Calu3 (cell line): ENCODE data around the gene TRDN. TPM values are rescaled to one million over a fixed set of nuclear protein-coding genes. Genes with fewer than 3 reads are reported as not detected.

Source experiments
- BruUV-seq: library from RNA; stranded (reverse); fragments of 400-500 nt; replicated peaks from 2 replicates; lab custom pipeline; 2021; lab: Mats Ljungman, UMichigan
- CTCF ChIA-PET: fragments of 300-600 bp; sonication (Branson Sonifier 250); formaldehyde crosslinking; loops from one replicate; lab custom pipeline; 2022; ENCODE audit warnings: antibody characterized with exemption; lab: Charles Lee
- DNase-seq: peaks from one replicate; pipeline ENCODE4 v3.0.0; 2022
- H3K27ac Mint-ChIP-seq: one replicate; pipeline ENCODE4 v1.8.0; 2022; ENCODE audit warnings: mixed read lengths; ENCODE audit not compliant: unreplicated experiment
- H3K27me3 Mint-ChIP-seq: one replicate; pipeline ENCODE4 v1.8.0; 2022; ENCODE audit warnings: mixed read lengths; ENCODE audit not compliant: unreplicated experiment
- H3K36me3 Mint-ChIP-seq: one replicate; pipeline ENCODE4 v1.8.0; 2022; ENCODE audit warnings: mild to moderate bottlenecking, moderate library complexity, mixed read lengths; ENCODE audit not compliant: insufficient read depth, unreplicated experiment
- H3K4me1 Mint-ChIP-seq: one replicate; pipeline ENCODE4 v1.8.0; 2022; ENCODE audit warnings: mild to moderate bottlenecking, low read depth, mixed read lengths; ENCODE audit not compliant: unreplicated experiment
- H3K4me3 Mint-ChIP-seq: one replicate; pipeline ENCODE4 v1.8.0; 2022; ENCODE audit warnings: mild to moderate bottlenecking, low read depth, moderate library complexity, mixed read lengths; ENCODE audit not compliant: unreplicated experiment
- H3K9me3 Mint-ChIP-seq: one replicate; pipeline ENCODE4 v1.8.0; 2022; ENCODE audit warnings: low read depth, mixed read lengths; ENCODE audit not compliant: unreplicated experiment
- CTCF ChIP-seq: fragments of 200-600 bp; IDR thresholded peaks from one replicate; pipeline ENCODE4 v1.8.0; 2022; ENCODE audit warnings: antibody characterized with exemption; ENCODE audit not compliant: unreplicated experiment
- intact Hi-C: fragments of 100-400 bp; cut with micrococcal nuclease; formaldehyde crosslinking; loops from one replicate; pipeline ENCODE4 v1.10.0; 2022; ENCODE audit not compliant: unreplicated experiment
- total RNA-seq: library from RNA; stranded (reverse); gene quantifications from 2 replicates; pipeline ENCODE4 v1.2.3, GENCODE V29; 2022

Gene TRDN
- total RNA-seq, 1 experiment from 2014 or later, result not detected

- intact Hi-C loops, result no loop called here
- BruUV-seq, result no TSS peak
- Mint-ChIP-seq H3K4me1 (no peaks in the 10 kb centered on the region), H3K36me3 (no peaks in the 10 kb centered on the region), H3K27ac (no peak overlapping the region), H3K4me3 (no peak overlapping the region), H3K9me3 (no peaks in the 10 kb centered on the region), H3K27me3 (no peaks in the 10 kb centered on the region)
- no peak for TF ChIP-seq CTCF
- CTCF ChIA-PET, result no interaction called here
- no peak for DNase-seq
Observed at GRCh38 chr6:123580331-123580730, 56.4 kb downstream of the TRDN start.

GRCh38 chr6:123575188-123575587 is 61.6 kb downstream of the TRDN start:
- intact Hi-C loops, result no loop called here
- H3K27me3 Mint-ChIP-seq, result no peaks in the 10 kb centered on the region
- no peak for TF ChIP-seq CTCF
- H3K27ac Mint-ChIP-seq, result no peak overlapping the region
- DNase-seq, result no peak
- BruUV-seq, result no TSS peak
- H3K4me1 Mint-ChIP-seq, result no peaks in the 10 kb centered on the region
- CTCF ChIA-PET, result interaction anchor here (1.1 kb wide), 1 partner anchor 14 kb away, joined by 3 read pairs; no protein-coding TSS in a partner anchor
- H3K36me3 Mint-ChIP-seq, result no peaks in the 10 kb centered on the region
- H3K9me3 Mint-ChIP-seq, result no peaks in the 10 kb centered on the region
- no peak overlapping the region for H3K4me3 Mint-ChIP-seq

GRCh38 chr6:123570813-123571684 is 65.7 kb downstream of the TRDN start:
- no TSS peak for BruUV-seq
- intact Hi-C loops, result no loop called here
- Mint-ChIP-seq H3K36me3 (no peaks in the 10 kb centered on the region), H3K27ac (no peak overlapping the region), H3K4me1 (no peaks in the 10 kb centered on the region), H3K4me3 (no peak overlapping the region), H3K9me3 (no peaks in the 10 kb centered on the region), H3K27me3 (no peaks in the 10 kb centered on the region)
- CTCF ChIA-PET, result no interaction called here
- no peak for DNase-seq
- TF ChIP-seq CTCF, result no peak

GRCh38 chr6:123569575-123569974 is 67.2 kb downstream of the TRDN start:
- no TSS peak for BruUV-seq
- DNase-seq, result no peak
- no peaks in the 10 kb centered on the region for H3K9me3 Mint-ChIP-seq
- no peak for TF ChIP-seq CTCF
- H3K36me3 Mint-ChIP-seq, result no peaks in the 10 kb centered on the region
- no peaks in the 10 kb centered on the region for H3K4me1 Mint-ChIP-seq
- intact Hi-C loops, result no loop called here
- CTCF ChIA-PET, result no interaction called here
- H3K27me3 Mint-ChIP-seq, result no peaks in the 10 kb centered on the region
- no peak overlapping the region for H3K27ac Mint-ChIP-seq
- H3K4me3 Mint-ChIP-seq, result no peak overlapping the region
